Measurements from ENCODE around the gene ZNF557. TPM values are rescaled to one million over a fixed set of nuclear protein-coding genes. Genes with fewer than 3 reads are reported as not detected.
"Not testable (repeated sequence)": the region's sequence is repeated elsewhere in the genome, so short reads cannot be mapped to it uniquely, and the experiment has no call there.

ZNF557 gene
- total and polyA plus RNA-seq, 2 of the 8 experiments (the other 6 are each of a cell fraction or from before 2014, with no cell fraction given) = 1.4 to 7.4 TPM

DNA sequence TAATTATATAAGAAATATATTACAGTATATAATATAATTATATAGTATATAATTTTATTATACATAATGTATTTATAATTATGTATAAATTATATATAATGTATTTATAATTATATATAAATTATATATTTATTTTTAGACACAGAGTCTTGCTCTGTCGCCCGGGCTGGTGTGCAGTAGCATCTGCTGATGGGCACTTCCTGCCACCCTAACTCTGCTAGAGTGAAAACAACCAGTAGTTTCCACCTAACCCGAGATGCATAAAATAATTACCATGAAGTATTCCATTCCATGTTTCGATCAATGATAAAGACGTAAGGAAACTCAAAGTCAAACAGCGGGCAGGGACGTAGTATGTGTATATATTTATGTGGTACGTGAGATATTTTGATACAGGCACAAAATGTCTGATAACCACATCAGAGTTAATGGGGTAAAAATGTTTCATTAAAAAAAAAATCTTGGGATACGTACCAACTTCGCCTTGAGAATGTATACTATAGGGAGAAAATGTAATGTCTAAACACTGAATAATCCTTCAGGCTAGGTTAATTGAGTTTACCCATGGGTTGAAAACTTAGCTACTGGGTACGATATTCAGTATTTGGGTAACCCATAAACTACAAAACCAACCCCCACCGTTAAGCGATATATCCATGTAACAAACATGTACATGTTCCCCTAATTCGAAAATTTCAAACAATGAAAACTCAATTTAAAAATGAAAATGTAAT is 14.7 kb upstream of the ZNF557 start:
- not testable (repeated sequence) for H3K23ac ChIP-seq (ENCODE audit: insufficient read length); FAIRE-seq

DNA sequence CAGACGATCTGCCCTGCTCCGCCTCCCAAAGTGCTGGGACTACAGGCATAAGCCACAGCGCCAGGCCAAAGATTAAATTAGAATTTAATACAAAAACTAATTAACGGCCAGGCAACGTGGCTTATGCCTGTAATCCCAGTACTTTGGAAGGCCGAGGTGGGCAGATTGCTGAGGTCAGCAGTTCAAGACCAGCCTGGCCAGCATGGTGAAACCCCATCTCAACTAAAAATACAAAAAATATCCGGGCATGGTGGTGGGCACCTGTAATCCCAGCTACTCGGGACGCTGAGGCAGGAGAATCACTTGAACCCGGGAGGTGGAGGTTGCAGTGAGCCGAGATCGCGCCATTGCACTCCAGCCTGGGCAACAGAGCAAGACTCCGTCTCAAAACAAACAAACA is 13.8 kb upstream of the ZNF557 start:
- H3K4me1 ChIP-seq (replicated peaks in 1 of 4; ENCODE audit: control insufficient read depth in 3 of 4, insufficient read depth in 4 of 4, low read length in 3 of 4); H3K4ac ChIP-seq (replicated peaks; ENCODE audit: insufficient read length, low read depth, low read length); CTCF ChIA-PET (ENCODE audit: partially characterized antibody); H4K5ac ChIP-seq (ENCODE audit: insufficient read length, low read depth, low read length); H2BK5ac ChIP-seq (ENCODE audit: low read depth, low read length); H3K23me2 ChIP-seq (ENCODE audit: low read depth, low read length); H3K23ac ChIP-seq (ENCODE audit: insufficient read length); H4K91ac ChIP-seq (replicated peaks; ENCODE audit: insufficient read length, low read length); H2AFZ ChIP-seq (ENCODE audit: low read length); H3K27me3 ChIP-seq (replicated peaks in 1 of 4; ENCODE audit: control insufficient read depth in 3 of 4, extremely low read depth in 1 of 4, insufficient read depth in 3 of 4, low read length in 3 of 4); H3K4me3 ChIP-seq (ENCODE audit: extremely low read depth in 1 of 4, insufficient read depth in 2 of 4, low read depth in 3 of 4, low read length in 4 of 4); H2BK12ac ChIP-seq (ENCODE audit: low read depth, low read length); H3K79me2 ChIP-seq (ENCODE audit: control insufficient read depth in 1 of 2, insufficient read depth in 2 of 2, low read length in 2 of 2); H3K9me3 ChIP-seq (ENCODE audit: insufficient read depth in 2 of 2, low read depth in 1 of 2, low read length in 1 of 2); H3K56ac ChIP-seq (replicated peaks; ENCODE audit: insufficient read length, low read depth, low read length); H2BK120ac ChIP-seq (replicated peaks; ENCODE audit: low read depth, low read length); H3K14ac ChIP-seq (ENCODE audit: insufficient read length); H2AK5ac ChIP-seq (ENCODE audit: low read depth, low read length); H3K27ac ChIP-seq (ENCODE audit: low read depth, low read length); H3K4me2 ChIP-seq (ENCODE audit: insufficient read depth in 1 of 2, low read depth in 2 of 2, low read length in 2 of 2); H2BK20ac ChIP-seq (ENCODE audit: low read length); FAIRE-seq; H2BK15ac ChIP-seq (ENCODE audit: low read length); H3K9ac ChIP-seq (replicated peaks in 1 of 4; ENCODE audit: extremely low read depth in 1 of 4, low read depth in 3 of 4, low read length in 3 of 4); H4K20me1 ChIP-seq (replicated peaks in 1 of 2; ENCODE audit: control insufficient read depth in 1 of 2, insufficient read depth in 2 of 2, low read length in 2 of 2); DNase-seq (ENCODE audit: low read depth in 1 of 2, low spot score in 2 of 2); H3K18ac ChIP-seq (ENCODE audit: extremely low read depth, low read length); H4K8ac ChIP-seq (ENCODE audit: extremely low read depth, insufficient read depth, low read length); H3K79me1 ChIP-seq (ENCODE audit: low read depth, low read length); H3K36me3 ChIP-seq (ENCODE audit: control insufficient read depth in 2 of 4, insufficient read depth in 4 of 4, low read length in 3 of 4); POLR2A ChIA-PET (ENCODE audit: partially characterized antibody): not testable (repeated sequence)
- 88% methylated on average over 13 of the region's 14 CpGs; no CpG with 5 or more reads in 1 of the 2 experiments for WGBS, 2 experiments (ENCODE audit: extremely low coverage in 1 of 2, insufficient coverage in 1 of 2, insufficient read length in 1 of 2, insufficient replicate concordance in 2 of 2, low coverage in 1 of 2, low lambda C conversion rate in 2 of 2, missing lambda C conversion rate in 1 of 2)

More for the DNA sequence above, 14.7 kb upstream of the ZNF557 start:
- WGBS, 2 experiments (ENCODE audit: extremely low coverage in 1 of 2, insufficient coverage in 1 of 2, insufficient read length in 1 of 2, insufficient replicate concordance in 2 of 2, low coverage in 1 of 2, low lambda C conversion rate in 2 of 2, missing lambda C conversion rate in 1 of 2) = 87% methylated on average over 12 of the region's 14 CpGs; no CpG with 5 or more reads in 1 of the 2 experiments
- H3K9ac ChIP-seq (replicated peaks in 1 of 4; ENCODE audit: extremely low read depth in 1 of 4, low read depth in 3 of 4, low read length in 3 of 4); H2AFZ ChIP-seq (ENCODE audit: low read length); H3K4me3 ChIP-seq (ENCODE audit: extremely low read depth in 1 of 4, insufficient read depth in 2 of 4, low read depth in 3 of 4, low read length in 4 of 4); H4K5ac ChIP-seq (ENCODE audit: insufficient read length, low read depth, low read length); H3K4me2 ChIP-seq (ENCODE audit: insufficient read depth in 1 of 2, low read depth in 2 of 2, low read length in 2 of 2); H2BK5ac ChIP-seq (ENCODE audit: low read depth, low read length); DNase-seq (ENCODE audit: low read depth in 1 of 2, low spot score in 2 of 2); H3K23me2 ChIP-seq (ENCODE audit: low read depth, low read length); H3K79me2 ChIP-seq (ENCODE audit: control insufficient read depth in 1 of 2, insufficient read depth in 2 of 2, low read length in 2 of 2); H2BK12ac ChIP-seq (ENCODE audit: low read depth, low read length); H3K56ac ChIP-seq (replicated peaks; ENCODE audit: insufficient read length, low read depth, low read length); H4K8ac ChIP-seq (ENCODE audit: extremely low read depth, insufficient read depth, low read length); H2BK120ac ChIP-seq (replicated peaks; ENCODE audit: low read depth, low read length); H3K79me1 ChIP-seq (ENCODE audit: low read depth, low read length); H3K27ac ChIP-seq (ENCODE audit: low read depth, low read length); H3K36me3 ChIP-seq (ENCODE audit: control insufficient read depth in 2 of 4, insufficient read depth in 4 of 4, low read length in 3 of 4); H4K91ac ChIP-seq (replicated peaks; ENCODE audit: insufficient read length, low read length); H2BK20ac ChIP-seq (ENCODE audit: low read length); H2AK5ac ChIP-seq (ENCODE audit: low read depth, low read length); H3K4ac ChIP-seq (replicated peaks; ENCODE audit: insufficient read length, low read depth, low read length); H3K14ac ChIP-seq (ENCODE audit: insufficient read length); H3K9me3 ChIP-seq (ENCODE audit: insufficient read depth in 2 of 2, low read depth in 1 of 2, low read length in 1 of 2); H3K27me3 ChIP-seq (replicated peaks in 1 of 4; ENCODE audit: control insufficient read depth in 3 of 4, extremely low read depth in 1 of 4, insufficient read depth in 3 of 4, low read length in 3 of 4); POLR2A ChIA-PET (ENCODE audit: partially characterized antibody); H3K4me1 ChIP-seq (replicated peaks in 1 of 4; ENCODE audit: control insufficient read depth in 3 of 4, insufficient read depth in 4 of 4, low read length in 3 of 4); H3K18ac ChIP-seq (ENCODE audit: extremely low read depth, low read length); H2BK15ac ChIP-seq (ENCODE audit: low read length); H4K20me1 ChIP-seq (replicated peaks in 1 of 2; ENCODE audit: control insufficient read depth in 1 of 2, insufficient read depth in 2 of 2, low read length in 2 of 2); CTCF ChIA-PET (ENCODE audit: partially characterized antibody): not testable (repeated sequence)

Measured in H1 (cell line).